ENCODE results near the gene NDUFB5. TPM values are rescaled to one million over a fixed set of nuclear protein-coding genes. Genes with fewer than 3 reads are reported as not detected.

Gene NDUFB5
- total RNA-seq, 1 experiment from 2014 or later, result 142 TPM

DNA sequence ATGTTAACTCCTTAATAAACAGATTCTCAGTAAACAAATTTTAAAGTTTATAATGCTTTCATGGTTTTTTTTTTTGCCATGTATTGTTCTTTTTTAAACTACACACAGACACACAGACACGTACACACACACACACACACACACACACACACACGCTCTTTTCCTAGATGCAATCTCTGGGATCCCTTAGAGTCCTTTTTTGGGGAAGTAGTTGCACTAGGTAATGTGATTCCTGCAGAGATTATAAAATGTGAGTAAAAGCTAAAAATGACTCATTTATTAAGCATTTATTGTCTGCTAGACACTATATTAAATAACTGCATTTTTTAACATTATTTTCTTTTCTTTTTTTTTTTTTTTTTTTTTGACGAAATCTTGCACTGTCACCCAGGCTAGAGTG lies 19.9 kb downstream of the NDUFB5 start:
- CTCF ChIA-PET, result no interaction called here
- DNase-seq (ENCODE audit: low read depth, low spot score) (no peak), ATAC-seq (no peak)
- no TSS peak for BruUV-seq (replicated peaks)
- Histone ChIP-seq H3K4me1 (ENCODE audit: control insufficient read depth, insufficient read depth, low read length) (no peaks in the 10 kb centered on the region), H3K4me3 (ENCODE audit: low read depth in 2 of 2, low read length in 2 of 2) (no peak overlapping the region), H3K27ac (ENCODE audit: low read length) (no peak overlapping the region), H3K27me3 (ENCODE audit: control insufficient read depth, insufficient read depth, low read length) (no peaks in the 10 kb centered on the region), H3K36me3 (ENCODE audit: control insufficient read depth, insufficient read depth, low read length) (peaks cover 10% of the 10 kb centered on the region), H3K9me3 (ENCODE audit: control insufficient read depth, insufficient read depth, low read depth, low read length) (no peaks in the 10 kb centered on the region)
- in situ Hi-C loops (cut with HindIII; ENCODE audit: low pct_unique_long_range_greater_than_20kb, low sequenced_read_pairs), result no loop called here
- intact Hi-C loops (cut with micrococcal nuclease; ENCODE audit: unreplicated experiment), result no loop called here
- POLR2A ChIA-PET, result no interaction called here
- TF ChIP-seq CTCF (IDR thresholded peaks at IDR 0.05) (no peak), TCF7L2 (IDR thresholded peaks at IDR 0.05; ENCODE audit: low read depth, low read length) (no peak), SIN3A (IDR thresholded peaks at IDR 0.05; ENCODE audit: borderline replicate concordance, insufficient read depth, low read depth, low read length) (no peak), POLR2AphosphoS5 (IDR thresholded peaks at IDR 0.05; ENCODE audit: low read depth, low read length) (no peak)
- TF ChIP-seq, protein P1, sequence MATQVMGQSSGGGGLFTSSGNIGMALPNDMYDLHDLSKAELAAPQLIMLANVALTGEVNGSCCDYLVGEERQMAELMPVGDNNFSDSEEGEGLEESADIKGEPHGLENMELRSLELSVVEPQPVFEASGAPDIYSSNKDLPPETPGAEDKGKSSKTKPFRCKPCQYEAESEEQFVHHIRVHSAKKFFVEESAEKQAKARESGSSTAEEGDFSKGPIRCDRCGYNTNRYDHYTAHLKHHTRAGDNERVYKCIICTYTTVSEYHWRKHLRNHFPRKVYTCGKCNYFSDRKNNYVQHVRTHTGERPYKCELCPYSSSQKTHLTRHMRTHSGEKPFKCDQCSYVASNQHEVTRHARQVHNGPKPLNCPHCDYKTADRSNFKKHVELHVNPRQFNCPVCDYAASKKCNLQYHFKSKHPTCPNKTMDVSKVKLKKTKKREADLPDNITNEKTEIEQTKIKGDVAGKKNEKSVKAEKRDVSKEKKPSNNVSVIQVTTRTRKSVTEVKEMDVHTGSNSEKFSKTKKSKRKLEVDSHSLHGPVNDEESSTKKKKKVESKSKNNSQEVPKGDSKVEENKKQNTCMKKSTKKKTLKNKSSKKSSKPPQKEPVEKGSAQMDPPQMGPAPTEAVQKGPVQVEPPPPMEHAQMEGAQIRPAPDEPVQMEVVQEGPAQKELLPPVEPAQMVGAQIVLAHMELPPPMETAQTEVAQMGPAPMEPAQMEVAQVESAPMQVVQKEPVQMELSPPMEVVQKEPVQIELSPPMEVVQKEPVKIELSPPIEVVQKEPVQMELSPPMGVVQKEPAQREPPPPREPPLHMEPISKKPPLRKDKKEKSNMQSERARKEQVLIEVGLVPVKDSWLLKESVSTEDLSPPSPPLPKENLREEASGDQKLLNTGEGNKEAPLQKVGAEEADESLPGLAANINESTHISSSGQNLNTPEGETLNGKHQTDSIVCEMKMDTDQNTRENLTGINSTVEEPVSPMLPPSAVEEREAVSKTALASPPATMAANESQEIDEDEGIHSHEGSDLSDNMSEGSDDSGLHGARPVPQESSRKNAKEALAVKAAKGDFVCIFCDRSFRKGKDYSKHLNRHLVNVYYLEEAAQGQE (IDR thresholded peaks at IDR 0.05; ENCODE audit: insufficient read depth in 1 of 2, low read depth in 2 of 2, low read length in 1 of 2), result no peak

- ChIA-PET POLR2A (no interaction called here), CTCF (no interaction called here)
- TF ChIP-seq TCF7L2 (IDR thresholded peaks at IDR 0.05; ENCODE audit: low read depth, low read length) (no peak), POLR2AphosphoS5 (IDR thresholded peaks at IDR 0.05; ENCODE audit: low read depth, low read length) (no peak), SIN3A (IDR thresholded peaks at IDR 0.05; ENCODE audit: borderline replicate concordance, insufficient read depth, low read depth, low read length) (no peak), CTCF (IDR thresholded peaks at IDR 0.05) (no peak)
- TF ChIP-seq, protein P1 (IDR thresholded peaks at IDR 0.05; ENCODE audit: insufficient read depth in 1 of 2, low read depth in 2 of 2, low read length in 1 of 2), result no peak
- Histone ChIP-seq H3K36me3 (ENCODE audit: control insufficient read depth, insufficient read depth, low read length) (no peaks in the 10 kb centered on the region), H3K4me3 (ENCODE audit: low read depth in 2 of 2, low read length in 2 of 2) (no peak overlapping the region), H3K27me3 (ENCODE audit: control insufficient read depth, insufficient read depth, low read length) (no peaks in the 10 kb centered on the region), H3K27ac (ENCODE audit: low read length) (no peak overlapping the region), H3K4me1 (ENCODE audit: control insufficient read depth, insufficient read depth, low read length) (no peaks in the 10 kb centered on the region), H3K9me3 (ENCODE audit: control insufficient read depth, insufficient read depth, low read depth, low read length) (no peaks in the 10 kb centered on the region)
- ATAC-seq (no peak), DNase-seq (ENCODE audit: low read depth, low spot score) (no peak)
- intact Hi-C loops (cut with micrococcal nuclease; ENCODE audit: unreplicated experiment) (no loop called here), in situ Hi-C loops (cut with HindIII; ENCODE audit: low pct_unique_long_range_greater_than_20kb, low sequenced_read_pairs) (no loop called here)
- BruUV-seq (replicated peaks), result no TSS peak
Measured at GRCh38 chr3:179630753-179631451, 26.3 kb downstream of the NDUFB5 start.

All from Panc1 (cell line).